ENCODE data around the gene HMBS. TPM values are rescaled to one million over a fixed set of nuclear protein-coding genes. Genes with fewer than 3 reads are reported as not detected.
A peak's percentile ranks its signal among the peaks of the same experiment; 100 is the strongest.

The HMBS gene
- total RNA-seq, 4 donors from 2014 or later = 5.2 to 18.4 (median 13.3) TPM

GRCh38 chr11:119061256-119061655 is 23.4 kb upstream of the HMBS start:
- no peak overlapping the region for H3K27ac ChIP-seq
- 96% methylated on average over 3 of the region's 3 CpGs for WGBS
- DNase-seq (ENCODE audit: low spot score in 2 of 2) = no peak
- H3K36me3 ChIP-seq = no peaks in the 10 kb centered on the region
- H3K9me3 ChIP-seq = no peaks in the 10 kb centered on the region
- H3K4me1 ChIP-seq = peaks cover 21% of the 10 kb centered on the region
- no peak for TF ChIP-seq POLR2A (IDR thresholded peaks at IDR 0.05)
- TF ChIP-seq, protein P1, sequence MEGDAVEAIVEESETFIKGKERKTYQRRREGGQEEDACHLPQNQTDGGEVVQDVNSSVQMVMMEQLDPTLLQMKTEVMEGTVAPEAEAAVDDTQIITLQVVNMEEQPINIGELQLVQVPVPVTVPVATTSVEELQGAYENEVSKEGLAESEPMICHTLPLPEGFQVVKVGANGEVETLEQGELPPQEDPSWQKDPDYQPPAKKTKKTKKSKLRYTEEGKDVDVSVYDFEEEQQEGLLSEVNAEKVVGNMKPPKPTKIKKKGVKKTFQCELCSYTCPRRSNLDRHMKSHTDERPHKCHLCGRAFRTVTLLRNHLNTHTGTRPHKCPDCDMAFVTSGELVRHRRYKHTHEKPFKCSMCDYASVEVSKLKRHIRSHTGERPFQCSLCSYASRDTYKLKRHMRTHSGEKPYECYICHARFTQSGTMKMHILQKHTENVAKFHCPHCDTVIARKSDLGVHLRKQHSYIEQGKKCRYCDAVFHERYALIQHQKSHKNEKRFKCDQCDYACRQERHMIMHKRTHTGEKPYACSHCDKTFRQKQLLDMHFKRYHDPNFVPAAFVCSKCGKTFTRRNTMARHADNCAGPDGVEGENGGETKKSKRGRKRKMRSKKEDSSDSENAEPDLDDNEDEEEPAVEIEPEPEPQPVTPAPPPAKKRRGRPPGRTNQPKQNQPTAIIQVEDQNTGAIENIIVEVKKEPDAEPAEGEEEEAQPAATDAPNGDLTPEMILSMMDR (IDR thresholded peaks at IDR 0.05) = no peak
- no peak for TF ChIP-seq POLR2AphosphoS5 (IDR thresholded peaks at IDR 0.05)
- TF ChIP-seq EP300 (IDR thresholded peaks at IDR 0.05) = no peak
- no peaks in the 10 kb centered on the region for H3K27me3 ChIP-seq
- H3K4me3 ChIP-seq = no peak overlapping the region

DNA sequence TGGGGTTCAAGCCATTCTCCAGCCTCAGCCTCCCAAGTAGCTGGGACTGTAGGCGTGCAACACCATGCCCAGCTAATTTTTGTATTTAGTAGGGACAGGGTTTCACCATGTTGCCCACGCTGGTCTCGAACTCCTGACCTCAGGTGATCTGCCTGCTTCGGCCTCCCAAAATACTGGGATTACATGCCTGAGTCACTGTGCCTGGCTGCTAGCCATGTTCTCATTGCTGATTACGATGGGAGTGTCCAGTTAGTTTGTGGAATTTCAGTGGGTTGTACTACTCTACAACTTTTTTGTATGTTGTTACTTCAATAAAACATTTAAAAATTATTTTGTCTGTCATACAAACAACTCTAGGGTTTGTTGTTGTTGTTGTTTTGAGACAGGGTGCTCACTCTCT is 21.9 kb upstream of the HMBS start:
- 48% methylated on average over 5 of the region's 5 CpGs for WGBS
- no peak overlapping the region for H3K27ac ChIP-seq
- no peaks in the 10 kb centered on the region for H3K9me3 ChIP-seq
- peaks cover 25% of the 10 kb centered on the region for H3K4me1 ChIP-seq
- H3K4me3 ChIP-seq = no peak overlapping the region
- DNase-seq (ENCODE audit: low spot score in 2 of 2) = no peak
- H3K36me3 ChIP-seq = no peaks in the 10 kb centered on the region
- TF ChIP-seq POLR2A (IDR thresholded peaks at IDR 0.05) (no peak), POLR2AphosphoS5 (IDR thresholded peaks at IDR 0.05) (no peak), EP300 (IDR thresholded peaks at IDR 0.05) (no peak)
- TF ChIP-seq, protein P1 (IDR thresholded peaks at IDR 0.05) = no peak
- no peaks in the 10 kb centered on the region for H3K27me3 ChIP-seq

- H3K4me1 ChIP-seq = peaks cover 37% of the 10 kb centered on the region
- H3K27ac ChIP-seq = no peak overlapping the region
- 67% methylated on average over 4 of the region's 4 CpGs for WGBS
- peaks cover 5% of the 10 kb centered on the region for H3K36me3 ChIP-seq
- no peak overlapping the region for H3K4me3 ChIP-seq
- DNase-seq (ENCODE audit: low spot score in 2 of 2) = no peak
- H3K9me3 ChIP-seq = no peaks in the 10 kb centered on the region
- TF ChIP-seq, protein P1 (IDR thresholded peaks at IDR 0.05) = peak in 1 of 2 donors; percentile 35
- TF ChIP-seq EP300 (IDR thresholded peaks at IDR 0.05) = no peak
- no peak for TF ChIP-seq POLR2A (IDR thresholded peaks at IDR 0.05)
- H3K27me3 ChIP-seq = no peaks in the 10 kb centered on the region
Measured at GRCh38 chr11:119065369-119065768, 19.3 kb upstream of the HMBS start.

DNA sequence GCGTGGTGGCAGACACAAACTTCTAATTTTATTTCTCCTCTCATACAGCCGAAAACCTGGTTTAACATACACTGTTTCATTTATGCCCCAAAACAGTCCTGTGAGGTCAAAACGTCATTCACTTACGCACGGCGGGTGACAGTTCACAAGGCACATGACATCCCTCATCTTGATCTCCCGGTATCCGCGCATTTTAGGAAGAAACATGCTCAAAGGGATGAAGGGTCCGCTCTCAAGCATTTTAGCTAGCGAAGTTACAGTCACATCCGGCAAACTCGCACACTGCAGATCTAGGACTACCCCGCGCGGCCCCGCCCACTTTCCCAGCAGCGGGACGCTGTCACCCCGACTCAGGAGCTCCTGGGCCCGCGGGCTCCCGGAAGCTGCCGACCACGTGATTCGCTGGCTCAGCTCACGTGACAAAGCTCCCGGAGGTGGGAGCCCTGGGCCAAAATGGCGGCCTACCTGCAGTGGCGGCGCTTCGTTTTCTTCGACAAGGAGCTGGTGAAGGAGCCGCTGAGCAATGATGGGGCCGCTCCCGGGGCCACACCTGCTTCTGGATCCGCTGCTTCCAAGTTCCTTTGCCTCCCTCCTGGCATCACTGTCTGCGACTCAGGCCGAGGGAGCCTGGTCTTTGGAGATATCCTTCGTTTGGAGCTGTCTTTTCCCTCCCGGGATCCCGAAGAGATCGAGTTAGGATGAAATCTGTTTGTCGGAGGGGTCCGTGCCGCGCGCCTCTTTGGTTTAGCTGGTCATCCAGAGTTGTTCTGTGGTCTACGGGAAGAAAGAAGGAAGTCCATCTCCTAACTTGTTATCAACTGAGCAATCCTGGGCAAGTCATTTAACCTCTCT is 17.1 kb upstream of the HMBS start, which contains the start of gene VPS11:
Gene VPS11 (plus strand): TSS at position 448 of the 852 bp plus-strand sequence. CDS start 6 bp downstream, at position 454.
- DNase-seq (ENCODE audit: low spot score in 2 of 2) = peak; percentile 99
- WGBS = under 1% methylated on average over 26 of the region's 49 CpGs
- peak within 1 kb of the TSS; percentile 94 for H3K4me3 ChIP-seq
- H3K27ac ChIP-seq = peak within 1 kb of the TSS; percentile 93
- peaks cover 27% of the 10 kb centered on the region for H3K36me3 ChIP-seq
- H3K4me1 ChIP-seq = peaks cover 37% of the 10 kb centered on the region
- no peaks in the 10 kb centered on the region for H3K9me3 ChIP-seq
- TF ChIP-seq POLR2AphosphoS5 (IDR thresholded peaks at IDR 0.05) (peak in 2 of 3 donors; percentile 36 to 74), EP300 (IDR thresholded peaks at IDR 0.05) (no peak), POLR2A (IDR thresholded peaks at IDR 0.05) (peak in 1 of 2 donors; percentile 56)
- TF ChIP-seq, protein P1 (IDR thresholded peaks at IDR 0.05) = no peak
- no peaks in the 10 kb centered on the region for H3K27me3 ChIP-seq

DNA sequence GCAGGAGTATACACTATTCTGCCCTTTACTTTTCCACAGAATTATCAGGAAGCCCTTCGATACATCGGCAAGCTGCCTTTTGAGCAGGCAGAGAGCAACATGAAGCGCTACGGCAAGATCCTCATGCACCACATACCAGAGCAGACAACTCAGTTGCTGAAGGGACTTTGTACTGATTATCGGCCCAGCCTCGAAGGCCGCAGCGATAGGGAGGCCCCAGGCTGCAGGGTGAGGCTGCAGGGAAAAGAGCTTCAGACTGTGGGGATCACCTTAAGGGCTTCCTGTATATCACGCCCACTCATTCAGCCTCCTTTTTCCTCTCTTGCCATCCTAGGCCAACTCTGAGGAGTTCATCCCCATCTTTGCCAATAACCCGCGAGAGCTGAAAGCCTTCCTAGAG is 6.8 kb upstream of the HMBS start:
- no peak for TF ChIP-seq POLR2AphosphoS5 (IDR thresholded peaks at IDR 0.05)
- TF ChIP-seq EP300 (IDR thresholded peaks at IDR 0.05) = no peak
- TF ChIP-seq, protein P1 (IDR thresholded peaks at IDR 0.05) = no peak
- no peak for TF ChIP-seq POLR2A (IDR thresholded peaks at IDR 0.05)
- H3K36me3 ChIP-seq = peaks cover 94% of the 10 kb centered on the region
- no peaks in the 10 kb centered on the region for H3K27me3 ChIP-seq
- no peak overlapping the region for H3K27ac ChIP-seq
- WGBS = 82% methylated on average over 11 of the region's 11 CpGs
- no peak overlapping the region for H3K4me3 ChIP-seq
- DNase-seq (ENCODE audit: low spot score in 2 of 2) = no peak
- H3K9me3 ChIP-seq = no peaks in the 10 kb centered on the region
- no peaks in the 10 kb centered on the region for H3K4me1 ChIP-seq
